DOHH2 (cell line): ENCODE results near the gene MIPOL1.
"Not testable (repeated sequence)": the region's sequence is repeated elsewhere in the genome, so short reads cannot be mapped to it uniquely, and the experiment has no call there.

Source experiments
- H3F3A ChIP-seq: fragments of 200-600 bp; sonication (generic), shearing (Covaris generic); 2 replicates; pipeline ENCODE4 v1.6.0; 2016; ENCODE audit warnings: antibody characterized with exemption, mild to moderate bottlenecking; ENCODE audit not compliant: control insufficient read depth, insufficient read depth
- H3K27ac ChIP-seq: fragments of 200-600 bp; sonication (generic); 2 replicates; pipeline ENCODE4 v1.5.1; 2014; ENCODE audit warnings: low read depth, mild to moderate bottlenecking, low read length, moderate library complexity
- H3K27me3 ChIP-seq: fragments of 200-600 bp; sonication (generic); 2 replicates; pipeline ENCODE4 v1.6.1; 2014; ENCODE audit warnings: mild to moderate bottlenecking, low read length, mixed read lengths; ENCODE audit not compliant: control insufficient read depth
- H3K36me3 ChIP-seq: fragments of 200-600 bp; sonication (generic); 2 replicates; pipeline ENCODE4 v1.6.1; 2014; ENCODE audit warnings: mild to moderate bottlenecking, low read length, moderate library complexity, mixed read lengths; ENCODE audit not compliant: control insufficient read depth
- H3K4me1 ChIP-seq: fragments of 200-600 bp; sonication (generic); 2 replicates; pipeline ENCODE4 v1.6.1; 2014; ENCODE audit warnings: mild to moderate bottlenecking, low read length, mixed read lengths; ENCODE audit not compliant: control insufficient read depth
- H3K4me2 ChIP-seq: fragments of 200-600 bp; sonication (generic); 2 replicates; pipeline ENCODE4 v1.6.0; 2014; ENCODE audit warnings: mild to moderate bottlenecking, low read length, moderate library complexity
- H3K4me3 ChIP-seq: fragments of 200-600 bp; sonication (generic); 2 replicates; pipeline ENCODE4 v1.5.1; 2014; ENCODE audit warnings: mild to moderate bottlenecking, low read length, mixed read lengths
- H3K79me2 ChIP-seq: fragments of 200-600 bp; sonication (generic); 2 replicates; pipeline ENCODE4 v1.6.1; 2014; ENCODE audit warnings: mild to moderate bottlenecking, low read length, mixed read lengths; ENCODE audit not compliant: control insufficient read depth
- H3K9me2 ChIP-seq: fragments of 200-600 bp; sonication (generic); replicated peaks from 2 replicates; pipeline ENCODE4 v1.6.1; 2014; ENCODE audit warnings: mild to moderate bottlenecking, low read length, mixed read lengths; ENCODE audit not compliant: control insufficient read depth
- H3K9me3 ChIP-seq: fragments of 200-600 bp; sonication (generic); 2 replicates; pipeline ENCODE4 v1.6.1; 2014; ENCODE audit warnings: antibody characterized with exemption, low read length, mixed read lengths; ENCODE audit not compliant: control insufficient read depth, insufficient read depth
- H4K20me1 ChIP-seq: fragments of 200-600 bp; sonication (generic); 2 replicates; pipeline ENCODE4 v1.6.0; 2014; ENCODE audit warnings: low read depth, mild to moderate bottlenecking, antibody characterized with exemption, low read length, moderate library complexity; ENCODE audit not compliant: control insufficient read depth, insufficient read depth
- EZH2phosphoT487 ChIP-seq: fragments of 200-600 bp; sonication (generic); IDR thresholded peaks from 2 replicates; pipeline ENCODE4 v1.6.1; 2017; ENCODE audit warnings: borderline replicate concordance, mild to moderate bottlenecking, antibody characterized with exemption, low read length, moderate library complexity, mixed read lengths
- TF ChIP-seq, protein P1 (sequence below): fragments of 200-600 bp; sonication (generic); IDR thresholded peaks from one replicate; pipeline ENCODE4 v1.5.1; 2014; ENCODE audit warnings: antibody characterized with exemption, mild to moderate bottlenecking, low read depth, low read length; ENCODE audit not compliant: poor library complexity, severe bottlenecking

The MIPOL1 gene

DNA sequence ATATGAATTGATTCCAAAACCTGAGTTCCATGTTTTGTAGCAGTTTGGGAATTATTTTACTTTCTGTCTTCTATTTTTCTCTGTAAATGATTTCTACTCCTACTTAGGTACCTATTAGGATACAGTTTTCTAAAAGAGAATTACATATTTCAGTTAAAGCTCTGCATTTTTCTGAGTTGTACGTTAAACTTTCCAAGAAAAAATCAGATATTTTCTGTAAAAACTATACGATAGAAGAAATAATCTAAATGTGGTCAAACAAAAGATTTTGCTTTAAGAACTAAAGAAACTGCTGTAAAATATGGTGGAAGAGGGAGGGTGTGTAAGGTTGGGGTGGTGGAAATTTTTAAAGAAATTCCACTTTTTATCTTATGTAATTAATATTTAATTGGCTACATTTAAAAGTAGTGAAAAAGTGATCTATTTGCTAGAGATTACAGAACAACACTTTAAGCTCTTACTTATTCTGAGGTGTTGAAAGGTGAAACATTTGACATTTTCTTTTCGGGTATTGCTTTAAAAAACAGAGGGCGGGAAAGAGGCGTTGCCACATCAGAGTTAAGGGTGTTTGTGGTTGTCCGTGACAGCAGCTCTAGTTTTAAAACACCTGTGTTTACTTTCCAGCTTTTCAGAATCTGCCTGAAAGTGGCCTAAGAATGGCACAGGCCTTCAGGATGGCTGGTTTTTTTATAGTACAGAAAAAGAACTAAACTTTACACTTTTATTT, 187.3 kb downstream of the MIPOL1 start:
- Histone ChIP-seq H3K4me1 (no peaks in the 10 kb centered on the region), H3K9me2 (no peaks in the 10 kb centered on the region), H3K27ac (no peak overlapping the region), H3K27me3 (no peaks in the 10 kb centered on the region), H3F3A (no peaks in the 10 kb centered on the region), H3K9me3 (no peaks in the 10 kb centered on the region), H3K4me3 (no peak overlapping the region), H3K36me3 (no peaks in the 10 kb centered on the region), H4K20me1 (no peaks in the 10 kb centered on the region), H3K4me2 (no peak overlapping the region), H3K79me2 (no peaks in the 10 kb centered on the region)
- no peak for TF ChIP-seq EZH2phosphoT487

DNA sequence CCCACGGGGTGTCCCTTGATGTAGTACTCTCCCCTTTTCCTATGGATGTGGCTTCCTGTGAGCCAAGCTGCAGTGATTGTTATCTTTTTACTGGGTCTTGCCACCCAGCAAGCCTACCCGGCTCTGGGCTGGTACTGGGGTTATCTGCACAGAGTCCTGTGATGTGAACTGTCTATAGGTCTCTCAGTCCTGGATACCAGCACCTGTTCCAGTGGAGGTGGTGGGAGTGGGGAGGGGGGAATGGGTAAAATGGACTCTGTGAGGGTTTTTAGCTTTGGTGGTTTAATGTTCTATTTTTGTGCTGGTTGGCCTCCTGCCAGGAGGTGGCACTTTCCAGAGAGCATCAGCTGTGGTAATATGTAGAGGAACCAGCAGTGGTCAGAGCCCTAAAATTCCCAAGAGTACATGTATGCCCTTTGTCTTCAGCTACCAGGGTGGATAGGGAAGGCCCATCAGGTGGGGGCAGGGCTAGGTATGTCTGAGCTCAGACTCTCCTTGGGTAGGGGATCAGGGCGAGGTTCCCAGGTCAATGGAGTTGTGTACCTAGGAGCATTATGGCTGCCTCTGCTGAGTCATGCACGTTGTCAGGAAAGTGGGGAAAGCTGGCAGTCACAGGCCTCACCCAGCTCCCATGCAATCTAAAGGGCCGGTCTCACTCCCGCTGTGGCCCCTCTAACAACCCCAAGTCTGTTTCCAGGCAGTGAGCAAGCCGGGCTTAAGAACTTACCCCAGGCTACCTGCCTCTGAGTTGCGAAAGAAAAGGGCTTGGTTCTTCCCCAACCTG, 199.6 kb downstream of the MIPOL1 start:
- H3K79me2 ChIP-seq, H3K27ac ChIP-seq, H3K36me3 ChIP-seq, H3K9me2 ChIP-seq, H3K9me3 ChIP-seq, H3K4me3 ChIP-seq, H3F3A ChIP-seq, H3K4me2 ChIP-seq, H3K4me1 ChIP-seq, H4K20me1 ChIP-seq, H3K27me3 ChIP-seq: not testable (repeated sequence)

DNA sequence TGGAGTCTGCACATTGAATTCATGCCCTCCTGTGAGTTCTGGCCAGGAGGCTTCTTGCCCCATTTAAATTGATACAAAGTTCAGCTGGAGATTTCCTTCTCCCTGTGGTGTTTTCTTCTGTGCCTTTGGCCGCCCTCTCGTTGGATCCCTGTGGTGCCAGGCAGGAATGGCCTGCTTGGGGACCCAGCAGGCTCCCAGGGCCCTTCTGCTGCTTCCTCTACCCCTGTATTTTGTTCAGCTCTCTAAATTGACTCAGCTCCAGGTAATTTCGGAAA, 200.1 kb downstream of the MIPOL1 start:
- H3K27me3 ChIP-seq = no peaks in the 10 kb centered on the region
- H3K4me1 ChIP-seq = no peaks in the 10 kb centered on the region

DNA sequence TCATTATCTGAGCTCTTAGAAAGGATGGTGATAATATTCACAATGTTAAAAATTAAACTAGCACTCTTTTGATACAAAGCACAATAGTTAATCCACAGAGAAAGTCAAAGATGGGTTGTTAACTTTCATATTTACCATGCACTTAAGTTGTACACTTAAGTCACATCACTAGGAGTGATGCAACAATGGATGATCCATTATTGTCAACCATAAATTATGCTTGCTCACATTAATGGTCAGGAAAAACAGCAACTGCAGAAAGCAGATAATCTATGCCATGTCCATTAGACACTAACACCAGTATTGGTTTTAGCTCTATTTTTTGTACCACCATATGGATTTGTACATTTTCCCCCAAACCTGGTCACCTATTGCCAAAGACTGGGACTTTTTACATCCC, 201.8 kb downstream of the MIPOL1 start:
- no peaks in the 10 kb centered on the region for H4K20me1 ChIP-seq
- no peaks in the 10 kb centered on the region for H3K4me1 ChIP-seq
- H3K4me3 ChIP-seq = no peak overlapping the region
- TF ChIP-seq, protein P1, sequence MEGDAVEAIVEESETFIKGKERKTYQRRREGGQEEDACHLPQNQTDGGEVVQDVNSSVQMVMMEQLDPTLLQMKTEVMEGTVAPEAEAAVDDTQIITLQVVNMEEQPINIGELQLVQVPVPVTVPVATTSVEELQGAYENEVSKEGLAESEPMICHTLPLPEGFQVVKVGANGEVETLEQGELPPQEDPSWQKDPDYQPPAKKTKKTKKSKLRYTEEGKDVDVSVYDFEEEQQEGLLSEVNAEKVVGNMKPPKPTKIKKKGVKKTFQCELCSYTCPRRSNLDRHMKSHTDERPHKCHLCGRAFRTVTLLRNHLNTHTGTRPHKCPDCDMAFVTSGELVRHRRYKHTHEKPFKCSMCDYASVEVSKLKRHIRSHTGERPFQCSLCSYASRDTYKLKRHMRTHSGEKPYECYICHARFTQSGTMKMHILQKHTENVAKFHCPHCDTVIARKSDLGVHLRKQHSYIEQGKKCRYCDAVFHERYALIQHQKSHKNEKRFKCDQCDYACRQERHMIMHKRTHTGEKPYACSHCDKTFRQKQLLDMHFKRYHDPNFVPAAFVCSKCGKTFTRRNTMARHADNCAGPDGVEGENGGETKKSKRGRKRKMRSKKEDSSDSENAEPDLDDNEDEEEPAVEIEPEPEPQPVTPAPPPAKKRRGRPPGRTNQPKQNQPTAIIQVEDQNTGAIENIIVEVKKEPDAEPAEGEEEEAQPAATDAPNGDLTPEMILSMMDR = no peak
- TF ChIP-seq EZH2phosphoT487 = no peak
- no peak overlapping the region for H3K27ac ChIP-seq
- H3K79me2 ChIP-seq = no peaks in the 10 kb centered on the region
- H3F3A ChIP-seq = no peaks in the 10 kb centered on the region
- no peaks in the 10 kb centered on the region for H3K9me2 ChIP-seq
- no peak overlapping the region for H3K4me2 ChIP-seq
- no peaks in the 10 kb centered on the region for H3K36me3 ChIP-seq
- no peaks in the 10 kb centered on the region for H3K27me3 ChIP-seq
- H3K9me3 ChIP-seq = no peaks in the 10 kb centered on the region

More for the DNA sequence above, 200.1 kb downstream of the MIPOL1 start:
- Histone ChIP-seq H3K9me3 (no peaks in the 10 kb centered on the region), H3K4me3 (no peak overlapping the region), H3K36me3 (no peaks in the 10 kb centered on the region), H3K79me2 (no peaks in the 10 kb centered on the region), H4K20me1 (no peaks in the 10 kb centered on the region), H3K27ac (no peak overlapping the region), H3K9me2 (no peaks in the 10 kb centered on the region), H3F3A (no peaks in the 10 kb centered on the region), H3K4me2 (no peak overlapping the region)
- no peak for TF ChIP-seq EZH2phosphoT487
- TF ChIP-seq, protein P1 = no peak
